Right atrium auricular region (tissue), 2 donors: Measurements from ENCODE around the gene OR7C2. TPM values are rescaled to one million over a fixed set of nuclear protein-coding genes. Genes with fewer than 3 reads are reported as not detected.

ENCODE experiments used
- DNase-seq: peaks from one replicate; pipeline ENCODE4 v3.0.0-alpha.2; 2019; ENCODE audit warnings: low spot score
- H3K27ac ChIP-seq, 2 donors: fragments of 200-600 bp; sonication (generic); 1 replicate in 1 of 2; 2 replicates in 1 of 2; pipeline ENCODE4 v1.5.1; 2016 to 2019
- H3K27me3 ChIP-seq, 2 donors: fragments of 200-600 bp; sonication (generic); one replicate each; pipeline versions ENCODE4 v1.5.1 to v1.6.0; 2017 to 2019
- H3K36me3 ChIP-seq: fragments of 200-600 bp; sonication (generic); one replicate; pipeline ENCODE4 v1.5.1; 2016
- H3K4me1 ChIP-seq, 2 donors: fragments of 200-600 bp; sonication (generic); one replicate each; pipeline versions ENCODE4 v1.5.1 to v1.6.0; 2017 to 2019
- H3K4me3 ChIP-seq, 2 donors: fragments of 200-600 bp; sonication (generic); 1 replicate in 1 of 2; 2 replicates in 1 of 2; pipeline ENCODE4 v1.5.1; 2017 to 2019; ENCODE audit warnings: mild to moderate bottlenecking in 1 of 2, moderate library complexity in 1 of 2
- H3K9me3 ChIP-seq, 2 donors: fragments of 200-600 bp; sonication (generic); one replicate each; pipeline ENCODE4 v1.5.1; 2019
- CTCF ChIP-seq, 2 donors: fragments of 200-600 bp; sonication (generic); IDR thresholded peaks; one replicate each; pipeline ENCODE4 v1.5.1; 2019; ENCODE audit warnings: antibody characterized with exemption in 2 of 2
- total RNA-seq, 2 donors: library from RNA; depleted of rRNA; stranded (reverse); fragments of >200 nt; gene quantifications; one replicate each; pipeline ENCODE4 v1.1.0, GENCODE V29; 2016

The OR7C2 gene
- total RNA-seq, 2 donors from 2014 or later, result not detected

DNA sequence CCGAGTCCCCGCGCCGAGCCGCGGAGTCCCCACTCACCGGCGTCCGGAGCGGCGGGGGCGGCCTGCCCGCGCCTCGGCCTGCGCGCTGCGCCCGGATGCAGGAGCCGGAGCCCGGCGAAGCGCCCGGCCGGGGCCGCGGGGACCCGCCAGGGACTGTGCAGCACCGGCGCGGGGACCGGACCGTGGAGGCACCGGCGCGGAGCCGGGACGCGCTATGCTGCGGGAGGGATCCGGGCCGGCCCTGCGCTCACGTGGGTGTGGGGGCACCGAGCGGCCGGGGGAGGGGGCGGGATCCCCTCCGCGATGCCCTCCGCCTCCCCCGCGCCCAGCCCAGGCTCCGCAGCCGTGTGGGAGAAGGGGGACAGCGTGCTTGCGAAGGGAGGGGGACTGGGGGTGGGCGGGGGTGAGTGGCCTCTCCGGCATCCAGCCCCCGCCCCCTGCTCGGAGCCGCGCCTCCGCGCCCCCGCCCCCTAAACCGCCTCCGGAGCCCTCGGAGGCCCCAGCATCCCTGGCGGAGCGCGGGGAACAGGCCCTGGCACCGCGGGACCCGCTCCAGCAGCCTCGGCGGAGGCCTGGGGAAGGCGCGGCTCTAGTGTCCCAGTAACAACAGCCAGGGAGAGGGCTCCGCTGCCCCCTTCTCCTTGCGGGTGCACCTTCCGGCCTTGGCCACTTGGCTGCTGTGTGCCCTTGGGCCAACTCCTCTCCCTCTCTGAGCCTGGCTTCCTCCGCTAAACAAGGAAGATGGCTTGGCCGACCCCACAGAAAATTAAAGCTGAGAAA, 38.4 kb downstream of the OR7C2 start, which contains the start of gene SLC1A6:
Gene SLC1A6, minus strand, starts transcription at position 389 of the 780 bp plus-strand sequence. CDS start 6,954 bp downstream, outside the sequence.
- H3K9me3 ChIP-seq, result no peaks in the 10 kb centered on the region
- H3K27me3 ChIP-seq, result peaks cover 9 to 17% of the 10 kb centered on the region in 2 donors
- H3K4me3 ChIP-seq, result peak within 1 kb of the TSS in 1 of 2 donors; percentile 32
- no peak for DNase-seq
- H3K27ac ChIP-seq, result no peak within 1 kb of the TSS
- H3K36me3 ChIP-seq, result no peaks in the 10 kb centered on the region
- peaks cover 0 to 5% of the 10 kb centered on the region in 2 donors for H3K4me1 ChIP-seq
- no peak for TF ChIP-seq CTCF (IDR thresholded peaks at IDR 0.05)

- H3K9me3 ChIP-seq, result no peaks in the 10 kb centered on the region
- peaks cover 4% of the 10 kb centered on the region in 2 donors for H3K27me3 ChIP-seq
- no peak overlapping the region for H3K4me3 ChIP-seq
- H3K36me3 ChIP-seq, result no peaks in the 10 kb centered on the region
- no peak for DNase-seq
- no peak for TF ChIP-seq CTCF (IDR thresholded peaks at IDR 0.05)
- H3K4me1 ChIP-seq, result no peaks in the 10 kb centered on the region
- no peak overlapping the region for H3K27ac ChIP-seq
These were observed 43.8 kb downstream of the OR7C2 start for GRCh38 chr19:14985133-14985532.

Other genes starting within 250 kb of the OR7C2 start
- gene ADGRE2, start 162.9 kb upstream of the OR7C2 start, total RNA-seq, result 1 to 10 TPM; 1.1 to 1.6 TPM
- not detected for gene OR7A5, start 106.3 kb upstream of the OR7C2 start, total RNA-seq
- gene OR7C1, start 106.3 kb upstream of the OR7C2 start, total RNA-seq, result not detected
- gene OR7A10, start 92.6 kb upstream of the OR7C2 start, total RNA-seq, result not detected
- gene OR7A17, start 55.4 kb upstream of the OR7C2 start, total RNA-seq, result not detected
- not detected for gene SLC1A6, start 38.4 kb downstream of the OR7C2 start, total RNA-seq
- not detected for gene CASP14, start 108.0 kb downstream of the OR7C2 start, total RNA-seq
- gene OR1I1, start 140.7 kb downstream of the OR7C2 start, total RNA-seq, result not detected
- 10 to 100 TPM; 17.3 to 28.9 TPM for gene SYDE1, start 165.9 kb downstream of the OR7C2 start, total RNA-seq